Ovary (tissue), 9 donors: ENCODE data around the gene ARG2. TPM values are rescaled to one million over a fixed set of nuclear protein-coding genes. Genes with fewer than 3 reads are reported as not detected.

Source experiments
- DNase-seq, 5 donors: peaks; one replicate each; pipeline ENCODE4 v3.0.0-alpha.2; 2019 to 2020
- H3K27ac ChIP-seq, 2 donors: fragments of 200-600 bp; one replicate each; pipeline versions ENCODE4 v1.5.1 to v1.8.0; 2019 to 2022
- H3K27me3 ChIP-seq: fragments of 200-600 bp; one replicate; pipeline ENCODE4 v1.8.0; 2022
- H3K36me3 ChIP-seq: fragments of 200-600 bp; sonication (generic); one replicate; pipeline ENCODE4 v1.5.1; 2019
- H3K4me1 ChIP-seq: one replicate; pipeline ENCODE4 v1.8.1; 2013; ENCODE audit warnings: mild to moderate bottlenecking, moderate library complexity; ENCODE audit not compliant: insufficient read depth
- H3K4me3 ChIP-seq: fragments of 200-600 bp; sonication (generic); one replicate; pipeline ENCODE4 v1.5.1; 2017
- H3K9me3 ChIP-seq, 2 donors: fragments of 200-600 bp in 1 of 2; sonication (generic) in 1 of 2; one replicate each; pipeline versions ENCODE4 v1.5.1 to v1.8.1; 2013 to 2019; ENCODE audit warnings: mild to moderate bottlenecking in 1 of 2, moderate library complexity in 1 of 2
- CTCF ChIP-seq, 3 donors: fragments of 450-650 bp in 2 of 3; fragments of 200-600 bp in 1 of 3; IDR thresholded peaks; one replicate each; pipeline versions ENCODE4 v1.5.1 to v1.8.0; 2016 to 2022; ENCODE audit warnings: antibody characterized with exemption in 3 of 3, mild to moderate bottlenecking in 1 of 3
- EP300 ChIP-seq: sonication (generic); formaldehyde crosslinking; IDR thresholded peaks from one replicate; pipeline ENCODE4 v1.6.1; 2017; ENCODE audit warnings: antibody characterized with exemption
- POLR2A ChIP-seq: fragments of 450-650 bp; IDR thresholded peaks from one replicate; pipeline ENCODE4 v1.6.1; 2017; ENCODE audit warnings: antibody characterized with exemption, mild to moderate bottlenecking, moderate library complexity
- WGBS, 3 donors: extraction: QIAGEN DNeasy Blood & Tissue Kit in 1 of 3; methylation state at CpG; one replicate each; pipeline versions ENCODE4 v1.1.5 to v1.1.7; 2013 to 2017; 5-methylcytosine and 5-hydroxymethylcytosine counted together
- intact Hi-C, 4 donors: fragments of 100-400 bp; cut with DNase I; formaldehyde crosslinking; loops; one replicate each; pipeline versions ENCODE4 v1.11.0 to v1.15.1; 2022 to 2023
- polyA plus RNA-seq, 2 donors: library from polyadenylated mRNA; stranded (reverse); fragments of 200-250 nt in 1 of 2; fragments of 350-450 nt in 1 of 2; fragmentation: Illumina TruSeq in 1 of 2; extraction: RNeasy Lipid Tissue Mini Kit (QIAGEN cat#74804) in 1 of 2; gene quantifications; one replicate each; pipeline ENCODE4 v1.2.3, GENCODE V29; 2013 to 2014
- total RNA-seq, 7 donors: library from RNA; depleted of rRNA in 2 of 7; stranded (reverse); fragments of >200 nt in 2 of 7; fragmentation: NEBNext Ultra II Directional in 3 of 7; extraction: Animal tissue kit (Norgen Biotek cat#: 25700) in 3 of 7; gene quantifications; one replicate each; pipeline versions ENCODE4 v1.1.0 to v1.2.4, GENCODE V29; 2016 to 2023
- donor health status: DM: no; HTN: no; CAD: no; lungs with moderate emphysema.
- donor health status: DM: no; HTN: no; CAD: no.
- donor health status: Bipolar disorder and iron deficiency.
- donor health status: DM: yes; HTN: yes; CAD: no.
- donor health status: DM: no; HTN: no; CAD: no.
- donor health status: DM: yes; HTN: yes; CAD: no.

ARG2 gene
- total and polyA plus RNA-seq, 9 donors: 1.4 to 33.7 (median 4.4) TPM

- Histone ChIP-seq H3K36me3 (no peaks in the 10 kb centered on the region), H3K4me3 (no peak overlapping the region), H3K27me3 (no peaks in the 10 kb centered on the region), H3K9me3 (no peaks in the 10 kb centered on the region), H3K4me1 (no peaks in the 10 kb centered on the region), H3K27ac (no peak overlapping the region)
- 80 to 87% (median 87%) methylated on average over 5 of the region's 5 CpGs for WGBS, 3 donors
- DNase-seq: no peak
- intact Hi-C loops: loop anchor here in 3 of 4 donors (5.0 to 10.0 kb wide), 3 partner anchors 132 to 148 kb away; partner anchors contain the start of gene RDH12 (in 1 of the 3)
- no peak for TF ChIP-seq CTCF (IDR thresholded peaks at IDR 0.05)
- no peak for TF ChIP-seq POLR2A
- TF ChIP-seq EP300: no peak
Measured at GRCh38 chr14:67572608-67573007, 47.1 kb upstream of the ARG2 start.

- Histone ChIP-seq H3K9me3 (no peaks in the 10 kb centered on the region), H3K4me1 (no peaks in the 10 kb centered on the region), H3K36me3 (no peaks in the 10 kb centered on the region), H3K27me3 (no peaks in the 10 kb centered on the region), H3K27ac (no peak overlapping the region), H3K4me3 (no peak overlapping the region)
- WGBS, 3 donors: 60 to 66% (median 63%) methylated on average over 15 of the region's 15 CpGs
- intact Hi-C loops: loop anchor here in 3 of 4 donors (5.0 to 10.0 kb wide), 3 partner anchors 131 to 149 kb away; partner anchors contain the start of gene RDH12 (in 1 of the 3)
- no peak for DNase-seq
- TF ChIP-seq EP300: no peak
- no peak for TF ChIP-seq CTCF (IDR thresholded peaks at IDR 0.05)
- no peak for TF ChIP-seq POLR2A
Measured at GRCh38 chr14:67573228-67574010, 46.3 kb upstream of the ARG2 start.

- no peak for TF ChIP-seq CTCF (IDR thresholded peaks at IDR 0.05)
- TF ChIP-seq EP300: no peak
- TF ChIP-seq POLR2A: no peak
- Histone ChIP-seq H3K27ac (no peak overlapping the region), H3K36me3 (no peaks in the 10 kb centered on the region), H3K27me3 (no peaks in the 10 kb centered on the region), H3K9me3 (no peaks in the 10 kb centered on the region), H3K4me1 (no peaks in the 10 kb centered on the region), H3K4me3 (no peak overlapping the region)
- whole genome bisulfite sequencing, 3 donors: 79 to 89% (median 88%) methylated on average over 14 of the region's 14 CpGs
- no peak for DNase-seq
- intact Hi-C loops: loop anchor here in 3 of 4 donors (5.0 to 10.0 kb wide), 3 partner anchors 131 to 149 kb away; partner anchors contain the start of gene RDH12 (in 1 of the 3)
Measured at GRCh38 chr14:67574156-67574555, 45.6 kb upstream of the ARG2 start.

GRCh38 chr14:67574806-67575205 is 44.9 kb upstream of the ARG2 start:
- Histone ChIP-seq H3K27ac (no peak overlapping the region), H3K4me3 (no peak overlapping the region), H3K4me1 (no peaks in the 10 kb centered on the region), H3K9me3 (no peaks in the 10 kb centered on the region), H3K36me3 (no peaks in the 10 kb centered on the region), H3K27me3 (no peaks in the 10 kb centered on the region)
- WGBS, 3 donors: 82 to 87% (median 86%) methylated on average over 7 of the region's 7 CpGs
- no peak for TF ChIP-seq POLR2A
- intact Hi-C loops: loop anchor here in 3 of 4 donors (5.0 to 10.0 kb wide), 3 partner anchors 130 to 150 kb away; partner anchors contain the start of gene RDH12 (in 1 of the 3)
- no peak for DNase-seq

- H3K9me3 ChIP-seq: no peaks in the 10 kb centered on the region
- no peaks in the 10 kb centered on the region for H3K4me1 ChIP-seq
- H3K27ac ChIP-seq: no peak overlapping the region
- 81 to 86% (median 86%) methylated on average over 9 of the region's 9 CpGs for WGBS, 3 donors
- no peak overlapping the region for H3K4me3 ChIP-seq
- no peak for DNase-seq
- intact Hi-C loops: loop anchor here in 2 of 4 donors (10.0 kb wide), 2 partner anchors 129 to 151 kb away; partner anchors contain the start of gene RDH12 (in 1 of the 2)
- TF ChIP-seq EP300: no peak
- no peak for TF ChIP-seq CTCF (IDR thresholded peaks at IDR 0.05)
- no peak for TF ChIP-seq POLR2A
- H3K27me3 ChIP-seq: no peaks in the 10 kb centered on the region
- no peaks in the 10 kb centered on the region for H3K36me3 ChIP-seq
Measured at GRCh38 chr14:67575684-67576083, 44.0 kb upstream of the ARG2 start.
